Heart left ventricle (tissue), 16 donors: Measurements from ENCODE around the gene EMP1. TPM values are rescaled to one million over a fixed set of nuclear protein-coding genes. Genes with fewer than 3 reads are reported as not detected.
A peak's percentile ranks its signal among the peaks of the same experiment; 100 is the strongest.

Experiments
- ATAC-seq, 4 donors: fragments of 200-7000 bp; cut with Tn5 transposase; one replicate each; pipeline ENCODE4 v1.9.1; 2020 to 2022; ENCODE audit warnings: moderate library complexity in 4 of 4, mild to moderate bottlenecking in 3 of 4, moderate number of reproducible peaks in 1 of 4
- DNase-seq, 5 donors: peaks; one replicate each; pipeline ENCODE4 v3.0.0-alpha.2; 2020
- H3K27ac ChIP-seq, 12 donors: fragments of 200-600 bp; sonication (generic) in 4 of 12; one replicate each; pipeline versions ENCODE4 v1.5.0 to v1.8.0; 2016 to 2022; ENCODE audit warnings: mild to moderate bottlenecking in 2 of 12
- H3K27me3 ChIP-seq, 9 donors: fragments of 200-600 bp; sonication (generic) in 2 of 9; one replicate each; pipeline versions ENCODE4 v1.5.1 to v1.8.0; 2016 to 2022; ENCODE audit warnings: mild to moderate bottlenecking in 3 of 9
- H3K36me3 ChIP-seq, 9 donors: fragments of 200-600 bp; sonication (generic) in 2 of 9; one replicate each; pipeline versions ENCODE4 v1.5.0 to v1.8.0; 2018 to 2022; ENCODE audit warnings: mild to moderate bottlenecking in 2 of 9
- H3K4me1 ChIP-seq, 12 donors: fragments of 200-600 bp; sonication (generic) in 4 of 12; one replicate each; pipeline versions ENCODE4 v1.5.0 to v1.8.0; 2016 to 2022; ENCODE audit warnings: mild to moderate bottlenecking in 3 of 12
- H3K4me3 ChIP-seq, 12 donors: fragments of 200-600 bp; sonication (generic) in 4 of 12; one replicate each; pipeline versions ENCODE4 v1.5.0 to v1.8.0; 2017 to 2022; ENCODE audit warnings: mild to moderate bottlenecking in 9 of 12, moderate library complexity in 4 of 12
- H3K9me3 ChIP-seq, 12 donors: fragments of 200-600 bp; sonication (generic) in 4 of 12; one replicate each; pipeline versions ENCODE4 v1.5.0 to v1.8.0; 2016 to 2022; ENCODE audit warnings: mild to moderate bottlenecking in 1 of 12
- CTCF ChIP-seq, 12 donors: fragments of 200-600 bp; sonication (generic) in 4 of 12; IDR thresholded peaks; one replicate each; pipeline versions ENCODE4 v1.5.0 to v1.8.0; 2018 to 2022; ENCODE audit warnings: antibody characterized with exemption in 12 of 12, mild to moderate bottlenecking in 5 of 12
- POLR2A ChIP-seq, 2 donors: fragments of 450-650 bp; IDR thresholded peaks; one replicate each; pipeline ENCODE4 v1.6.1; 2017; ENCODE audit warnings: antibody characterized with exemption in 2 of 2, mild to moderate bottlenecking in 2 of 2, moderate library complexity in 2 of 2
- WGBS, 4 donors: extraction: QIAGEN DNeasy Blood & Tissue Kit in 2 of 4; methylation state at CpG; one replicate each; pipeline versions ENCODE4 v1.1.5 to v1.1.7; 2013 to 2018; 5-methylcytosine and 5-hydroxymethylcytosine counted together
- intact Hi-C, 10 donors: fragments of 100-400 bp; cut with DNase I; formaldehyde crosslinking; loops; one replicate each; pipeline versions ENCODE4 v1.11.1 to v1.14.2; 2022
- polyA plus RNA-seq, 2 donors: library from polyadenylated mRNA; stranded (reverse); fragments of 200-250 nt; gene quantifications; one replicate each; pipeline ENCODE4 v1.2.3, GENCODE V29; 2013
- total RNA-seq, 9 donors: library from RNA; depleted of rRNA in 2 of 9; stranded (reverse); fragments of >200 nt in 2 of 9; fragmentation: NEBNext Ultra II Directional in 3 of 9; extraction: Animal tissue kit (Norgen Biotek cat#: 25700) in 3 of 9; gene quantifications; one replicate each; pipeline versions ENCODE4 v1.1.0 to v1.2.4, GENCODE V29; 2016 to 2023
- donor health status: ischemic (EF 13 %, LVEDD 7.1; RV severe dilation, severe dysfunction).
- donor health status: healthy with polysubstance abuse.
- donor health status: DM: no; HTN: yes; CAD: no.
- donor health status: DM: no; HTN: no; CAD: no.
- donor health status: ischemic (EF 25% LVEDD 6.9; RV normal size, moderate dysfunction).
- donor health status: ischemic (EF 25% LVEDD 5.7; RV mildly dilated, moderate dysfunction).
- donor health status: healthy.
- donor health status: DM: yes; HTN: yes; CAD: no.
- donor health status: ischemic (EF 35%, LVEDD 5.7; RV mildly dilated, moderate dysfunction).
- donor health status: nonischemic (EF 11% LVEDD 7.7; RV severe dilation, severe dysfunction).
- donor health status: DM: yes; HTN: yes; CAD: no.
- donor health status: PGD.
- donor health status: ischemic (EF 29% LVEDD 5.4; RV normal size, mild dysfunction).
- donor health status: nonischemic (EF 23%, LVEDD 6.1; RV moderate dilation, normal function).

EMP1 gene
- total and polyA plus RNA-seq, 11 donors = 16.4 to 281 (median 101) TPM

- H3K27ac ChIP-seq = peak overlapping the region in 2 of 12 donors; percentile 53 to 56
- no peak for TF ChIP-seq CTCF (IDR thresholded peaks at IDR 0.05)
- H3K27me3 ChIP-seq = no peaks in the 10 kb centered on the region
- intact Hi-C loops = loop anchor here in 4 of 10 donors (5.0 kb wide), 2 partner anchors 47 to 48 kb away; partner anchors contain the start of genes GSG1 (in 4 of the 4) and EMP1 (in 1 of the 4)
- peaks cover 0 to 5% (median 0%) of the 10 kb centered on the region in 12 donors for H3K9me3 ChIP-seq
- peak in 1 of 4 donors; percentile 20 for ATAC-seq
- H3K4me1 ChIP-seq = peaks cover 0 to 59% (median 13%) of the 10 kb centered on the region in 12 donors
- no peaks in the 10 kb centered on the region for H3K36me3 ChIP-seq
- DNase-seq = no peak
- no peak overlapping the region for H3K4me3 ChIP-seq
- WGBS, 4 donors = 49 to 65% (median 60%) methylated on average over 4 of the region's 4 CpGs
Measured at GRCh38 chr12:13149411-13149810, 47.1 kb upstream of the EMP1 start.

GRCh38 chr12:13152281-13152680, 44.2 kb upstream of the EMP1 start:
- intact Hi-C loops = loop anchor here in 3 of 10 donors (1.0 to 5.0 kb wide), 3 partner anchors 45 to 54 kb away; partner anchors contain the start of genes EMP1 (in 3 of the 3) and GSG1 (in 1 of the 3)
- H3K9me3 ChIP-seq = peaks cover 0 to 5% (median 0%) of the 10 kb centered on the region in 12 donors
- WGBS, 4 donors = 10 to 63% (median 51%) methylated on average over 1 of the region's 1 CpG
- TF ChIP-seq CTCF (IDR thresholded peaks at IDR 0.05) (no peak), POLR2A (IDR thresholded peaks at IDR 0.05) (no peak)
- H3K36me3 ChIP-seq = no peaks in the 10 kb centered on the region
- H3K27ac ChIP-seq = peak overlapping the region in 8 of 12 donors; percentile 1 to 64 (median 41)
- DNase-seq (peak; percentile 56 to 75 (median 63)), ATAC-seq (peak; percentile 61 to 90 (median 82))
- no peak overlapping the region for H3K4me3 ChIP-seq
- H3K27me3 ChIP-seq = no peaks in the 10 kb centered on the region
- H3K4me1 ChIP-seq = peaks cover 0 to 55% (median 8%) of the 10 kb centered on the region in 12 donors

- intact Hi-C loops = loop anchor here in 3 of 10 donors (1.0 to 5.0 kb wide), 3 partner anchors 45 to 54 kb away; partner anchors contain the start of genes EMP1 (in 3 of the 3) and GSG1 (in 1 of the 3)
- Histone ChIP-seq H3K4me3 (no peak overlapping the region), H3K27ac (peak overlapping the region in 7 of 12 donors; percentile 31 to 64 (median 43)), H3K27me3 (no peaks in the 10 kb centered on the region), H3K9me3 (peaks cover 0 to 5% (median 0%) of the 10 kb centered on the region in 12 donors), H3K36me3 (no peaks in the 10 kb centered on the region), H3K4me1 (peaks cover 0 to 52% (median 8%) of the 10 kb centered on the region in 12 donors)
- ATAC-seq (no peak), DNase-seq (no peak)
- 73 to 87% (median 81%) methylated on average over 6 of the region's 6 CpGs for WGBS, 4 donors
- TF ChIP-seq POLR2A (IDR thresholded peaks at IDR 0.05) (no peak), CTCF (IDR thresholded peaks at IDR 0.05) (no peak)
Measured at GRCh38 chr12:13152756-13153155, 43.8 kb upstream of the EMP1 start.

- intact Hi-C loops = loop anchor here in 3 of 10 donors (5.0 kb wide), 2 partner anchors 44 to 51 kb away; partner anchors contain the start of genes EMP1 (in 3 of the 3) and GSG1 (in 1 of the 3)
- no peaks in the 10 kb centered on the region for H3K27me3 ChIP-seq
- peaks cover 0 to 5% (median 0%) of the 10 kb centered on the region in 12 donors for H3K9me3 ChIP-seq
- WGBS, 4 donors = 80 to 88% (median 84%) methylated on average over 7 of the region's 7 CpGs
- H3K36me3 ChIP-seq = no peaks in the 10 kb centered on the region
- DNase-seq (no peak), ATAC-seq (no peak)
- H3K27ac ChIP-seq = peak overlapping the region in 3 of 12 donors; percentile 43 to 64 (median 51)
- no peak for TF ChIP-seq CTCF (IDR thresholded peaks at IDR 0.05)
- TF ChIP-seq POLR2A (IDR thresholded peaks at IDR 0.05) = no peak
- no peak overlapping the region for H3K4me3 ChIP-seq
- peaks cover 0 to 52% (median 8%) of the 10 kb centered on the region in 12 donors for H3K4me1 ChIP-seq
Measured at GRCh38 chr12:13153180-13153579, 43.3 kb upstream of the EMP1 start.
